Activated CD4-positive, alpha-beta T cell treated with anti-CD3 and anti-CD28 coated beads, Interleukin-2, amount 50 U/mL, for 48 hours (primary cell): ENCODE results near the gene STK24.

Experiments
- DNase-seq, 2 experiments: peaks; one replicate each; pipeline ENCODE4 v3.0.0-alpha.2; 2020

Gene STK24

GRCh38 chr13:98556142-98556816 lies 20.6 kb downstream of the STK24 start:
- DNase-seq, result no peak

DNA sequence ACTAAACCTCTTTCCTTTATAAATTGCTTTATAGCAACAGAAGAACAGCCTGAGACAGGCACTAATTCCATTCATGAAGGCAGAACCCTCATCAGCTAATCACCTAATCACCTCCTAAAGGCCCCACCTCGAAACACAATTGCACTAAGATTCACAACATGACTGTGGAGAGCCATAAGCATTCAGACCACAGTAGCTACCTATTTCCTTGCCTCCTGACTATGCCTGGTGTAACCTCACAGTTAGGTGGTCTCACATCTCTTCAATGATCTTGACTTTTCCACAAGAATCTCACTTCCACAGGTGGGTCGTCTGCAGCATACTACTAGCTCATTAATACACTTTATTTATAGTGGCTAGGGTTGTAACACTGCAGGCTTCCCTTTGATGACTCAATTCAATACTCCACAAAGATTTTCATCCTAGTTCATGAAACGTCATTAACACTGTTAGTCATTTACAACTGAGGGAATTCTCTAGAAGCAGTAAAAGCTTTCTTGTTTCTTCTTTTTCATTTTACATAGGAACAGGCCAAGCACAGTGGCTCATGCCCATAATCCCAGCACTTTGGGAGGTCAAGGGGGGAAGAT lies 27.1 kb downstream of the STK24 start:
- DNase-seq, result no peak

GRCh38 chr13:98549006-98549727 lies 27.7 kb downstream of the STK24 start:
- DNase-seq, result no peak

DNA sequence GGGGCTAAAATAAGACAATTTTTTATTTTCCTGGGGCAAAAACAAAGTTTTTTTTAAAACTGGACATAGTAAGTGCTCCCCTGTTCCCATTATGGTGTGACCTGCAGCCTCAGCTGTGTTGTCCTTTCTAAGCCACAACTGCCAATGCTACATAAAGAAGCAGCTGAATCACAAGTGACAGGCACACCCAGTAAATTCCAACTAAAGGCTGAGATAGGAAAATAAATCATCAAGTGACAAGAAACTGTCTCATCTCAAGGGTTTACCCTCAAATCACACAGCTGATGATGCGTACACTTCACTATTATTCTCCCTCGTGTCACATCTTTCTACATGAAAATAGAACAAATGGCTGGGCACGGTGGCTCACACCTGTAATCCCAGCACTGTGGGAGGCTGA lies 28.7 kb downstream of the STK24 start:
- no peak for DNase-seq

- DNase-seq, result no peak
Observed at GRCh38 chr13:98547455-98547854, 29.5 kb downstream of the STK24 start.

GRCh38 chr13:98546402-98546801 lies 30.5 kb downstream of the STK24 start:
- DNase-seq, result no peak

- DNase-seq, result no peak
Observed at GRCh38 chr13:98544104-98544710, 32.7 kb downstream of the STK24 start.

- no peak for DNase-seq
Observed at GRCh38 chr13:98543378-98544103, 33.4 kb downstream of the STK24 start.

- DNase-seq, result no peak
Observed at GRCh38 chr13:98542568-98543377, 34.1 kb downstream of the STK24 start.

DNA sequence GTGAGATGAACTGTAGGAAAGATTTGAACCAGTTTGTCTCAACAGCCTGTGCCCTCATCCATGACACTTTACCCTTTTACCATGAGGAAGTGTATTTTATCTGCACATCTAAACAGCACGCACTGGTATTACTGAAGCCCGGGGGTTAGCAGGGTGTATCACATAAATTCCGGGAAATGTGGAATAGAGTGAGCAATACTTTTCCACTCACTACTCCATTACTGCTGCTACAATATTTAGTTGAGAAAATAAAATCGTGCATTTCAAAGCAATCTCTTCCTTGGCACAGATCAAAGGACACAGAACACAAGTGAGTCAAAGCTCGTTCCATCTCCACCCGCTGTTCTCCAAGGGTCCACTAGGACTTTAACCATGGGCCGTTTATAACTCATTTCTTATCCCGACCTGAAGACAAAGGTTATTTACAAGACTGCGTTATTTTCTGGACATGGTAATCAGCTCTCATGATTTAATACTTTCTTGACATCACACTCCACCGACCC lies 35.2 kb downstream of the STK24 start:
- no peak for DNase-seq

DNA sequence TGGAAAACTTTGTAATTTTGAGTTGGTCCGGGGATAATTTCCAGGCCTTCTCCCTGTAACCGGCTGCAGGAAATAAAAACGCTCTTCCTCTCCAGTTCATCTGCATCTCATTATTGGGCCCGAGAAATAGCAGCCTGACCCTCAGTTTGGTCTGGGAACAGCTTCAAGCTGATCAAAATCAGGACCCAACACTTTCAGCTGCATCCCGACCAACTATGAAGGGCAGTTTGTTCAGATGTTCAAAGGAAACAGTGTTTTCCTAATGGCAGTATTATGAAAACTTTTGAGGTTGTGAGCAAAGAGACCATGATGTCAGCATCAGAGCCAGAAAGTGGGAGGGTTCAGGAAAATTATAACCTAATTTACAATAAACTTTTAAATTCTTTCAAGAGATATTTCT lies 35.7 kb downstream of the STK24 start:
- DNase-seq, result no peak

DNA sequence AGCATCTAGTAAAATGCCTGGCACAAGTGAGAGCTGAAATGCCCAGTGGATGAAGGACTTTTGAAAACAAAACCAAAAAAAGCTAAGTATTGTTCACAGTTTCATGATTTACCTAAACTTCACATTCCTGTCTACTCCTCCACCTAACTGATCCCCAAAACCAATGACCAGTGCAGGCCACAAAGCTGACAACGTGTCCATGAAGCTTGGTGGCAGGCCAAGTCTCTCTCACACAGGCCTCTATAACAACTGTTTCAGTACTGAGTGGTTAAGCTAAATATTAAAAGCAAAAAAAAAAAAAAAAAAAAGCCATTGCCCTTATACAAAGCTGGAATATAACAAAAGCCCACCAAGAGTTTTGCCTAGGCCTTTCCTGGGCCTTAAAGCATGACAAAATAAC lies 36.4 kb downstream of the STK24 start:
- no peak for DNase-seq

DNA sequence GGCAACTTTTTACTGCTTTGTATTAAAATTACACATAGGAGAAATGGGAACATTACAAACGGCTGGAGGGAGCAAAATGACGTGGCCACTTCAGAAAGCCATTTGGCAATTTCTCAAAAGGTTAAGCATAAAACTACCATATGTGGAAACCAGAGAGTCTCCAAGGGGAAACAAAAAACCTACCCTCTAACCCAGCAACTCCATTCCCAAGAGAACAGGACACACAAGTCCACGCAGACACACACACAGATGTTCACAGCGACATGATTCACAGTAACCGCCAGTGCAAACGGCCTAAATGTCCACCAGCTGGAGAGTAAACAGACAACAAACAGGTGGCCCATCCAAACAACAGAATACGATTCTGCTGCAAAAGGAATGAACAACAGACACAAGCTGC lies 37.2 kb downstream of the STK24 start:
- DNase-seq, result no peak

DNA sequence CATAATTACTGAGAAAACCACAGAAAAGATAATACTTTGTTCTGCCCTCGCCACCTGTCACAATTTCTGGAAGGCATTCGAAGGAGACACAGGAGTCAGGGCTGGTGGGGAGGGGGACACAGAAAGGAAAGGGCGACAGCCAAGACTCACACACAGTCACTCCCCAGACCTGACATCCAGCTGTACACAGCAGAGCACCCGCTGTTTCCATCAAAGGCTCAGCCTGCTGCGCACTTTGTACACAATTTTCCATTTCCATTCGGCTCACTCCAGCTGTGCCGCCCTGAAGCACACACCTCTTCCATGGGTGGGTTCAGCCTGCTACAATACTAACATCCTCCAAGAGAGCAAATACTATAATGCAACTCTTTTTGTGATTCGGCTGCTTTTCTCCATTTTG lies 38.0 kb downstream of the STK24 start:
- DNase-seq, result no peak

DNA sequence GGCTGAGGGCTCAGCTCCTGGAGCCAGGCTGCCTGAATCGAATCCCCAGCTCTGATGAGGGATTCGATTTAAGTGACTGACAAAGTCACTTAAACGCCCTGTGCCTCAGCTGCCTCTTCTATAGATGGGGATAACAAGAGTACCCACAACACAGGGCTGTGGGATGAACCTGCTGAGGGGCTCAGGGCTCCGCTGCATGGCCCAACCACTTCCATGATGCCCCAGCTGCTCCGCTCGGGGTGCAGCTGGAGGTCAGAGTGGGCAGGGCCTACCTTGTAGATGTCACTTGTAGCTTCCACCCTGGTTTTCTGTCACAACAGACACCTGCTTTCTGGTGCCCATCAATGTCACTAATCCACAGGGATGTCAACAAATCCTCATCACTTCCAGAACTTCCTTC lies 39.2 kb downstream of the STK24 start:
- DNase-seq, result no peak

GRCh38 chr13:98537306-98537705 lies 39.6 kb downstream of the STK24 start:
- DNase-seq, result no peak

DNA sequence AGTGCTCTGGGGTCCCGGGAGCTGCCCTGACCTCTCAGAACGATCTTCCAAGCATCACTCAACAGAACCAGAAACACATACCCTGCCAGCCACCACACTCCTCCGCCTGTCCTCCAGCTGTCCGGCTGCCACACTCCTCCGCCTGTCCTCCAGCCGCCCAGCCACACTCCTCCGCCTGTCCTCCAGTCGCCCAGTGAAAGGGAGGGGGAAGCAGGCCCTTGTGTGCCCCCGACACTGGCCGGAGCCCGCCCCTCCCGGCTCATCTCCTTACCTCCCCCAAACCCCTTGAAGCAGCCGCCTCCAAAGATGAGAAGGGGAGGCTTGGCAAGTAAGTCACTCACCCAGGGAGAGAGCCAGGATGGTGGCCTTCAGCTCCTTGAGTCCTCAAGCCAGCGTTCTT lies 40.2 kb downstream of the STK24 start:
- no peak for DNase-seq

DNA sequence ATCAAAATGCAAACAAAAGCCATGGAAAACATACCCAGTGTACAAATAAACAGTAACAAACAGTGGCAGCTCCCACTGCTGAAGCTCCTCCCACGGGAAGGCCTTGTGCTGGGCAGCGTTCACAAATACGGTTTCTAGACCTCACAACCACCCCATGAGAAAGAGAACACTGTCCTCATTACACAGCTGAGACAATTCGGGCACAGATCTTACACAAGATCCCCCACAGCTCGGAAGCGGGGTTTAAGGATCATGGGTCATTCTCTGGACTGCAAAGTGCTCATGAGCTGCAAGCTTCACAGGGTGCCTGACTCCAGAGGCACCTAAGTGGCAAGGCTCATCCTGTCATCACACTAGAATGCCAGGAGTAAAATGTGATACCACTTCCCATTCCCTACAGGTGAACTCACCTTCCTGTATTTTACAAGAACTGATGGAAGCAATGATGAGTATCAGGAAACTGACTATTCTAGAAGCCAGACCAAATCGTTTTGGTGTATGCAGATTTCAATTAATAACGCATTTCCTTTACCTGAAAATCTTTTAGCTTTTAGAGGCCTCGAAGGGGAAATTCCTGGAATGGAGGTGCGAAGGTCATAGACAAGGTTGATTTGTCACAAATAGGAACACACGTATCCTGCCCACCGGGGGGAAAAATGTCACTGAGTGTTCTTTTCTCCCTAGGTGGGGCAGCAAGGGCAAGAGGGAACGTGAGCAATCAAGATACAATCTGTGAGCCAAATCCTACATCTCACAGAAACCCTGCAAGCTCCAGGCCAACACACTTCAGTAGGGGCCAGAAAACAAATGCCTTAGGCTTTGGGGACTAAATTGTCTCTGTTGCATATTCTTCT lies 41.2 kb downstream of the STK24 start:
- no peak for DNase-seq

DNA sequence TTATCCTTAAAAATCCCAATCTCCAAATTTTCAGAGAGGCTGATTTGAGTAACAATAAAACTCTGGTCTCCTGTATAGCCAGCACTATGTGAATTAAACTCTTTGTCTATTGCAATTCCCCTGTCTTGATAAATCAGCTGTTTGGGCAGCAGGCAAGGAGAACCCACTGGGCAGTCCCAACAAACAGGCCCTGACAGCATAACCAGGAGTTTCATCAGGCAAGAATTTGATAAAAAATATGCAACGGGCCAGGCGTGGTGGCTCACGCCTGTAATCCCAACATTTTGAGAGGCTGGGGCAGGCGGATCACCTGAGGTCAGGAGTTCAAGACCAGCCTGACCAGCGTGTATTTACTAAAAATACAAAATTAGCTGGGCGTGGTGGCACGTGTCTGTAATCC lies 42.1 kb downstream of the STK24 start:
- no peak for DNase-seq

DNA sequence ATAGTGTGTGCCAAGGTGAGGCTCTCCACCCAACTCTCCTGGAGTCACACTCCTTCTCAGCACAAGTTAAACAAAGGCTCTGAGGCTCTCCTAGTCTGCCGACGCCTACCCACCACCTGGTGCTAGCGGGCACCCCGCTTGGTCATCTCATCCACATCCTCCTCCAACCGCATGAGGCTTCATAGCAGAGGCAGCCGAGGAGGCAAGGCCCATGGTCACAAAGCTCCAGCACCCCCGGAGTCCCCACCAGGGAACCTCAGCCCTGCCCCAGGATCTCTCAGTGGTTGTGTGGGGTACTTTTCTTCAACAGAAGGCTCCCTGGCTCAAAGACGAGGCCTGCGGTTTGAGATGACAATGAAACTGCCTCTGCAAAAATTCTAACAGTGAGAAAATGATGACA lies 43.0 kb downstream of the STK24 start:
- no peak for DNase-seq

DNA sequence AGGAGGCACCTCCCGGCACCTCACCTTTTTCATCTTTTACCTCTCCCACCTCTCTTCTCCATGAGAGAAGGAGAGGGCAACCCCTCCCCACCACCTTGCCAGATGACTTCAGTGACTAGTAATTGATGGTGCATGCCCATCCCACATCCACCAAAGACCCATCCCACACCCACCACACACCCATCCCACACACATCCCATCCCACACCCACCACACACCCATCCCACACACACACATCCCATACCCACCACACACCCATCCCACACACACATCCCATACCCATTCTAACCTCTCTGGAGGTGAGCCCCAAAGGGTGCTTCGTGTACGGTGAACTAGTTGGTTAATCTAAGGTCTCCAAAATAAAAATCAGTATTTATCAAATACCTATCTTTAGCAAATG lies 44.7 kb downstream of the STK24 start:
- no peak for DNase-seq
